C4-2B (cell line): ENCODE data around the gene MTUS2.

Source experiments
- H3K27ac ChIP-seq: fragments of 450-650 bp; 2 replicates; pipeline ENCODE4 v1.5.1; 2017
- CTCF ChIP-seq: fragments of 450-650 bp; conservative IDR thresholded peaks from 2 replicates; pipeline ENCODE4 v1.5.1; 2017; ENCODE audit warnings: mild to moderate bottlenecking
- ZFX ChIP-seq: fragments of 450-650 bp; IDR thresholded peaks from 2 replicates; pipeline ENCODE4 v1.6.1; 2017

Gene MTUS2

GRCh38 chr13:29310806-29311205 is 490.7 kb downstream of the MTUS2 start:
- TF ChIP-seq CTCF: no peak
- no peak for TF ChIP-seq ZFX
- H3K27ac ChIP-seq: no peak overlapping the region

GRCh38 chr13:29315847-29316246 is 495.7 kb downstream of the MTUS2 start:
- no peak overlapping the region for H3K27ac ChIP-seq
- no peak for TF ChIP-seq CTCF
- no peak for TF ChIP-seq ZFX

GRCh38 chr13:29317828-29318227 is 497.7 kb downstream of the MTUS2 start:
- TF ChIP-seq CTCF (no peak), ZFX (no peak)
- no peak overlapping the region for H3K27ac ChIP-seq

GRCh38 chr13:29318741-29319140 is 498.6 kb downstream of the MTUS2 start:
- H3K27ac ChIP-seq: no peak overlapping the region
- TF ChIP-seq CTCF: no peak
- TF ChIP-seq ZFX: no peak

GRCh38 chr13:29319451-29319850 is 499.3 kb downstream of the MTUS2 start:
- no peak overlapping the region for H3K27ac ChIP-seq
- TF ChIP-seq CTCF: no peak
- TF ChIP-seq ZFX: no peak

- no peak overlapping the region for H3K27ac ChIP-seq
- no peak for TF ChIP-seq CTCF
- TF ChIP-seq ZFX: no peak
These were observed 503.8 kb downstream of the MTUS2 start for GRCh38 chr13:29323954-29324353.

- no peak for TF ChIP-seq CTCF
- no peak for TF ChIP-seq ZFX
- H3K27ac ChIP-seq: no peak overlapping the region
These were observed 504.5 kb downstream of the MTUS2 start for GRCh38 chr13:29324601-29325000.
